Measurements from ENCODE around the gene OCA2. TPM values are rescaled to one million over a fixed set of nuclear protein-coding genes. Genes with fewer than 3 reads are reported as not detected.

OCA2 gene
- total RNA-seq, 1 experiment from 2014 or later = not detected

DNA sequence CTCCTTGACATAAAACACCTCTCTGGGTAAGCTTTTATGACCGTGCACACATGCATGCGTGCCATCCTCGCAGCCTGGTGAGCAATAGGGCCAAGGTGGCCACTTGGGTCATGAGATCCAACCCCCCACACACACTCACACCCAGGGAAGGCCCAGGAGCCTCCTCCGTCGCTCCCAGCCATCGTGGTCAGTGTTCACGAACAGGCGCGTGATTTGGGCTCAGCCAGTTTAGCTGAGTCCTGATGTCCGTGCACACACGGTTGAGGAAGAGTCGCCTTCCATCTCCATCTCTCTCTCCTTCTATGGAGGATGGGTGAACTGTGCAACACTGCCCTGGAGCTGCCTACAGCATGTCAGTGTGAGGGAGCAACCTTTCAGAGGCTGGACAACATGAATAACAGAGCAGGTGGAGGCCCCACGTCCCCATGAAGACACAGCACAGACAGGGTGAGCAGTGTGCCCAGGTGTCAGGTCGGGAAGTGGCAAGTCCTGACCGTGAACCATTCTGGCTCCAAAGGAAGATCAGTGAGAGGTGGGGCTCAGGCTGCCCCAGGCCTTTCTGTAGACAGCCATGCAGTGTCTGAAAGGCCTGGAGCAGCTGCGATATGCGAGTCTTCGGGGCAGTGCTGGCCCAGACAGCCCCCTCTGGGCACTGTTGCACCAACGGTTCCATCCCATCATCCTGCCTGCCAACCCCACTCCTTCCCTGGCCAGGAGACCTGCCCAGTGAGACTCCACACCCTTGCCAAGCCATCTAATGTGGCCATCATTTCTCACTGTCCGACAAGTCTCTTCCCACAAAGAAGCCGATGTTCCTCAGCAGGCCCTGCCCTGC is 253.4 kb downstream of the OCA2 start:
- Mint-ChIP-seq H3K27me3 (ENCODE audit: insufficient read depth, unreplicated experiment) (no peaks in the 10 kb centered on the region), H3K27ac (ENCODE audit: low read depth, unreplicated experiment) (no peak overlapping the region), H3K4me1 (ENCODE audit: insufficient read depth, unreplicated experiment) (no peaks in the 10 kb centered on the region), H3K9me3 (ENCODE audit: unreplicated experiment) (peaks cover 45% of the 10 kb centered on the region), H3K4me3 (ENCODE audit: unreplicated experiment) (no peak overlapping the region), H3K36me3 (ENCODE audit: insufficient read depth, unreplicated experiment) (no peaks in the 10 kb centered on the region)
- CTCF ChIA-PET = no interaction called here
- POLR2A ChIA-PET = no interaction called here
- DNase-seq (ENCODE audit: unreplicated experiment) = no peak
- TF ChIP-seq CTCF (IDR thresholded peaks at IDR 0.05; ENCODE audit: unreplicated experiment) = no peak
- intact Hi-C loops (cut with micrococcal nuclease) = no loop called here
- no TSS peak for BruUV-seq (replicated peaks)

GRCh38 chr15:27844018-27844666 is 255.0 kb downstream of the OCA2 start:
- no peaks in the 10 kb centered on the region for H3K27me3 Mint-ChIP-seq (ENCODE audit: insufficient read depth, unreplicated experiment)
- ChIA-PET CTCF (no interaction called here), POLR2A (no interaction called here)
- peaks cover 46% of the 10 kb centered on the region for H3K9me3 Mint-ChIP-seq (ENCODE audit: unreplicated experiment)
- no TSS peak for BruUV-seq (replicated peaks)
- intact Hi-C loops (cut with micrococcal nuclease) = no loop called here
- H3K4me3 Mint-ChIP-seq (ENCODE audit: unreplicated experiment) = no peak overlapping the region
- H3K4me1 Mint-ChIP-seq (ENCODE audit: insufficient read depth, unreplicated experiment) = no peaks in the 10 kb centered on the region
- no peaks in the 10 kb centered on the region for H3K36me3 Mint-ChIP-seq (ENCODE audit: insufficient read depth, unreplicated experiment)
- DNase-seq (ENCODE audit: unreplicated experiment) = no peak
- TF ChIP-seq CTCF (IDR thresholded peaks at IDR 0.05; ENCODE audit: unreplicated experiment) = no peak
- H3K27ac Mint-ChIP-seq (ENCODE audit: low read depth, unreplicated experiment) = no peak overlapping the region

DNA sequence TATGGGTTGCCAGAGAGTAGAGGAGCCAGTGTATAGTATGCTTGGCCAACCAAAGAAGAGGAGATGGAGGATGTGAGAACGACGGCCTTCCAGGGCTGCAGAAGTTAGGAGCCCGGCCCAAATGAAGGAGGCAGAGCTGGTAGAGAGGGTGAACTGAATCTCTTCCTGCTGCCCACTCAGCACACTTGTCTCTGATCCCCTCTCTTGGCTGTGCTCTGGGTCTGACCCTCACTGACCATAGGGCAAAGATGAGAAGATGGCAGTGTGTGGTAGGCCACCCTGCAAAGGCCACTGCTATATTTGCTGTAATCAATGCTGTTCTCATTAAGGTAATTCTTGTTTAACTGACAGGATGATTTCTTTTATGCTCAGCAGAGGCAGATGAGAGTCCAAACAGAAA is 256.0 kb downstream of the OCA2 start:
- Mint-ChIP-seq H3K27ac (ENCODE audit: low read depth, unreplicated experiment) (no peak overlapping the region), H3K36me3 (ENCODE audit: insufficient read depth, unreplicated experiment) (no peaks in the 10 kb centered on the region), H3K4me3 (ENCODE audit: unreplicated experiment) (no peak overlapping the region), H3K27me3 (ENCODE audit: insufficient read depth, unreplicated experiment) (no peaks in the 10 kb centered on the region), H3K4me1 (ENCODE audit: insufficient read depth, unreplicated experiment) (no peaks in the 10 kb centered on the region), H3K9me3 (ENCODE audit: unreplicated experiment) (peaks cover 53% of the 10 kb centered on the region)
- ChIA-PET POLR2A (no interaction called here), CTCF (no interaction called here)
- DNase-seq (ENCODE audit: unreplicated experiment) = no peak
- TF ChIP-seq CTCF (IDR thresholded peaks at IDR 0.05; ENCODE audit: unreplicated experiment) = no peak
- BruUV-seq (replicated peaks) = no TSS peak
- intact Hi-C loops (cut with micrococcal nuclease) = no loop called here

- no TSS peak for BruUV-seq (replicated peaks)
- no peak overlapping the region for H3K4me3 Mint-ChIP-seq (ENCODE audit: unreplicated experiment)
- ChIA-PET POLR2A (no interaction called here), CTCF (no interaction called here)
- H3K36me3 Mint-ChIP-seq (ENCODE audit: insufficient read depth, unreplicated experiment) = no peaks in the 10 kb centered on the region
- H3K9me3 Mint-ChIP-seq (ENCODE audit: unreplicated experiment) = peaks cover 60% of the 10 kb centered on the region
- intact Hi-C loops (cut with micrococcal nuclease) = no loop called here
- no peaks in the 10 kb centered on the region for H3K27me3 Mint-ChIP-seq (ENCODE audit: insufficient read depth, unreplicated experiment)
- DNase-seq (ENCODE audit: unreplicated experiment) = no peak
- TF ChIP-seq CTCF (IDR thresholded peaks at IDR 0.05; ENCODE audit: unreplicated experiment) = no peak
- no peaks in the 10 kb centered on the region for H3K4me1 Mint-ChIP-seq (ENCODE audit: insufficient read depth, unreplicated experiment)
- H3K27ac Mint-ChIP-seq (ENCODE audit: low read depth, unreplicated experiment) = no peak overlapping the region
Measured at GRCh38 chr15:27842526-27842925, 256.6 kb downstream of the OCA2 start.
